ENCODE data around the gene ZNF232.
"Not testable (repeated sequence)": the region's sequence is repeated elsewhere in the genome, so short reads cannot be mapped to it uniquely, and the experiment has no call there.

The ZNF232 gene

DNA sequence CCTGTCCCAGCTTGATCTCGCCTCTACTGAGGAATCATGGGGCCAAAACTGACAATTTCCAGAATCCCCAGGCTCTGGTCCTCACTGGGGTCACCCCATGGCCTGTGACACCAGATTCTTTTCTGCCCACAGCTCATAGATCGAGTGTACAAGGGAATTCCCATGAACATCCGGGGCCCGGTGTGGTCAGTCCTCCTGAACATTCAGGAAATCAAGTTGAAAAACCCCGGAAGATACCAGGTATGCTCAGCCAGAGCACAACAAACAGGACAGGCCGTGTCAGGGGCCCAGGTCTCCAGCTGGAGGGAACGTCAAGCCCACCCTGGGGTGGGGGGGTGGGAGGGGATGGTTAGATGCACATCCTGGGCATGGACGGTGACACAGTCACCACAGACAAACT is 21.6 kb upstream of the ZNF232 start:
- TF ChIP-seq, protein P1, sequence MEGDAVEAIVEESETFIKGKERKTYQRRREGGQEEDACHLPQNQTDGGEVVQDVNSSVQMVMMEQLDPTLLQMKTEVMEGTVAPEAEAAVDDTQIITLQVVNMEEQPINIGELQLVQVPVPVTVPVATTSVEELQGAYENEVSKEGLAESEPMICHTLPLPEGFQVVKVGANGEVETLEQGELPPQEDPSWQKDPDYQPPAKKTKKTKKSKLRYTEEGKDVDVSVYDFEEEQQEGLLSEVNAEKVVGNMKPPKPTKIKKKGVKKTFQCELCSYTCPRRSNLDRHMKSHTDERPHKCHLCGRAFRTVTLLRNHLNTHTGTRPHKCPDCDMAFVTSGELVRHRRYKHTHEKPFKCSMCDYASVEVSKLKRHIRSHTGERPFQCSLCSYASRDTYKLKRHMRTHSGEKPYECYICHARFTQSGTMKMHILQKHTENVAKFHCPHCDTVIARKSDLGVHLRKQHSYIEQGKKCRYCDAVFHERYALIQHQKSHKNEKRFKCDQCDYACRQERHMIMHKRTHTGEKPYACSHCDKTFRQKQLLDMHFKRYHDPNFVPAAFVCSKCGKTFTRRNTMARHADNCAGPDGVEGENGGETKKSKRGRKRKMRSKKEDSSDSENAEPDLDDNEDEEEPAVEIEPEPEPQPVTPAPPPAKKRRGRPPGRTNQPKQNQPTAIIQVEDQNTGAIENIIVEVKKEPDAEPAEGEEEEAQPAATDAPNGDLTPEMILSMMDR (IDR thresholded peaks at IDR 0.05; ENCODE audit: extremely low read depth, missing control alignments) = no peak
- no peak for DNase-seq (ENCODE audit: low spot score)

DNA sequence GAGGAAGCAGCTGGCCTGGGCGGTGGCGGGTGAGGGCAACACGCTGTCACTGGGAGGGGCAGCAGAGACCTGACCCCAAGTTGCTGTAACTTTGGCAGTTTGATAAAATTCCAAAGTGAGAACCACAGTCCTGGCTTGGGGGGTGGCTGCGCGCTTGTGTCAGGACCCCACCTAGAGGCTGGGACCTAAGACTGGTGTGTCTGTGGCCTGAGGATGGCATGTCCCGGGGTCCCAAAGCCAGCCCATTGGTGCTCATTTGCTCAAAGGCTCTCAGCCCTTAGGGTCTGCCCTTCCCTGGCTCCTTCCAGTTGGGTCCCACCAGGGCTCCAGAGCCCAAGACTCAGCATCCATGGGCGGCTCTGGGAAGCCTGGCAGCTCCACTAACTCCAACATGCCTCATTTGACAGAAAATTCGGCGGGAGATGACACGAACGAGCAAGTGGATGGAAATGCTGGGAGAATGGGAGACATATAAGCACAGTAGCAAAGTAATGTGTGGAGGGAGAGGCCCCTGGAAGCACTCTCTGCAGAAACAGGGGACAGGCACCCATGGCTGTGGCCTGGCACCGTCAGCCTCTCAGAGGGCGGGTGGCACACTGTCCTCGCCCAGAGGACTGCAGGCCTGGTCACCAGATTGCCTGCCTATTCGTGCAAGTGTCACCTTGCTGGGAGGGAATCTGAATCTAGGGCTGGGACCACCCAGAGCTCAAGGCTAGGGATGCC is 21.0 kb upstream of the ZNF232 start:
- not testable (repeated sequence) for DNase-seq (ENCODE audit: low spot score)

DNA sequence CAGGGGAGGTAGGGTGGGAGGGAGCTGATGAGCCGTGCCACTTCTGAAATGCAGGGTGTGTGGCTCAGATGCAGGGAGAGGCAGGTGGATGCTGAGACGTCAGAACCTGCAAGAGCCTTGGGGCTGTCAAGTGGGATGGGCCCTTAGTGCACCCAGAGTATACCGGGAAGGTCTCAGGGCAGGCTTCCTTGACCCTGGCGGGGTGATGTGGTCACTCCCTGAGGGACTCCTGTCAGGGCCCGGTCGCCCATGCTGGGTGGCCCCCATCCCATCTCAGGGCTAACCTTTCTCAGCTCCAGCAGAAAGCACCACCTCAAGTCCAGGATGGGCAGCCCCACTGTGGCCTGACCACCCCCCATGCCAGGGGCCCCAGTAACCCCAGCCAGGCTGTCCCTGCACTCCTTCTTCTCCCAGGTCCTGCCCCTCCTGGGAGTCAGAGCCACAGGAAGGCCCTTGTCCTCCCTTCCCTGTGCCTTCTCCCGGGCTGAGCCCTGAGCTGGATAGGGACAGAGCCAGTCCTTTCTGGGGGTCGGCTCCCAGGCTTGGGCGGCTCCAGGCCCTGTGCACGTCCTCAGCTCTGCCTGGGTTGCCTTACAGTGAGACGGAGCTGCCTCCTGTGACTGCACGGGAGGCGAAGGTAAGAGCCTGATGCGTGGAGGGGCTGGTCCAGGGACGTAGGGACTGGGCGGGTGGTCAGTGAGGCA is 20.3 kb upstream of the ZNF232 start:
- not testable (repeated sequence) for DNase-seq (ENCODE audit: low spot score)

DNA sequence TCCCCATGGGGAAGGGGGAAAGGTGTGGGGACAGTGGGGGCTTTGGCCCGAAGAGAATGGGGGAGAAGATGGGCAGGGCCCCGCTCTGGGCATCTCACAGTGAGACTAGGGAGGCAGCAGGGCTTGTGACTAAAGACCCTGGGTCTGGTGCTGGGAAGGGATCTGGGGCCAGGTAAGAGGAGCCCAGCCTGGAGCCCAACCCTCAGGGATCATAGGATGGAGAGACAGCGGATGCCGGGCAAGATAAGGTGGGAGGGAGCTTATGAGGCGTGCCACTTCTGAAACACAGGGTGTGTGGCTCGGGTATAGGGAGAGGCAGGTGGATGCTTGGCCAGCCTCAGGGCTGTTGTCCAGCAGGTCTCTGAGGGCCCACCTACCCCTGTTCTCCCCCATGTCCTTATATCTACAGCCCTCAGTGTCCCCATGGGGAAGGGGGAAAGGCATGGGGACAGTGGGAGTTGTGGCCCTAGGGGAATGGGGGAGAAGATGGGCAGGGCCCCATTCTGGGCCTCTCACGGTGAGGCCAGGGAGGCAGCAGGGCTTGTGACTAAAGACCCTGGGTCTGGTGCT is 19.6 kb upstream of the ZNF232 start:
- no peak for DNase-seq (ENCODE audit: low spot score)
- TF ChIP-seq, protein P1 (IDR thresholded peaks at IDR 0.05; ENCODE audit: extremely low read depth, missing control alignments) = no peak

DNA sequence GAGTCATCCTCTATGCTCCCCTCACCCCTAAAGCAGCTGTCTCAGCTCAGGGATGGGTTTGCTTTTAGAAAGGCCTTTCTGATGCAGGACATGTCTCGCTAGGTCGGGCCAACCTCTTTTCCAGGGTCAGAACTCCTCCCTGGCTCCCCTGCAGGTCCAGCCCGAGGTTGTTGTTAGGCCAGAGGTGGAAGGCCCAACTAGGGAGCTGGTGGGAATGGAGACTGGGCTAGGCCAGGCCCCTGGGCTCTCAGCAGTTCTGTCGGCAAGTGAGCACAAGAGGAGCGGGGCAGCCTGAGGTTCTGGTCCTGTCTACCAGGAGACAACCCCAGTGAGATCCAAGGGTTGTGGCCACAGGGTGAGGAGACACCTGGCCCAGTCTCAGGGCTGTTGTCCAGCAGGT is 19.0 kb upstream of the ZNF232 start:
- not testable (repeated sequence) for DNase-seq (ENCODE audit: low spot score)

DNA sequence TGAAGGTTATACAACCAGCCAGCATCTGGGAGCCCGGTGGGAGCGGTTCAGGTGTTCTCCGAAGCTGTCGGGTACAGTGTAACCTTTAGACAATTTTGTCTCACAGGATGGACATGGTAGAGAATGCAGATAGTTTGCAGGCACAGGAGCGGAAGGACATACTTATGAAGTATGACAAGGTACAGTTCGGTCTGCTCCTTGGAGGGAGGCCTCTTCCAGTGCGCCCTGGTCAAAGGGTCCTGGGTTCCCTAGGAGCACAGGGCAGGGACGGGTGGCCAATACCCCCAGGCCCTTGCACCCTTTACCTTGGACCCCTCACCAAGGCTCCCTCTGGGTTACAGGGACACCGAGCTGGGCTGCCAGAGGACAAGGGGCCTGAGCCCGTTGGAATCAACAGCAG is 18.6 kb upstream of the ZNF232 start:
- not testable (repeated sequence) for DNase-seq (ENCODE audit: low spot score)

DNA sequence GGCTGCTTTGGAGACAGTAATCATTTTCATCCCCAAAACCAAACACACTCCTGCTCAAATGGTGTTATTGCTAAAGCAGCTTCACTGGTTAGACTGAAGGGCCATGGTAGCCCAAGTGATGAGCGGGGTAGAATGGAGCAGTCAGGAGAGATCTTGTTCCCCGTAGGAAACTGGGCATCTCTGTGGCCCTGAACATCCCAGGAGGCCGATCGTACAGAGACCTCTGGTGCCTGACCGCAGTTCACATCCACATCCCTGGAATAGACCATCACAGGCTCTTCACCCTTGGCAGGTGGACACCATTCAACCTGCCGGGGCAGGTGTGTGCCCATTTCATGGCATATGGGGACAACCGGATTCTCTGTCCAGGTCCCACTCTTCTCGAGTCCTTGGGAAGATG is 18.1 kb upstream of the ZNF232 start:
- not testable (repeated sequence) for DNase-seq (ENCODE audit: low spot score)

DNA sequence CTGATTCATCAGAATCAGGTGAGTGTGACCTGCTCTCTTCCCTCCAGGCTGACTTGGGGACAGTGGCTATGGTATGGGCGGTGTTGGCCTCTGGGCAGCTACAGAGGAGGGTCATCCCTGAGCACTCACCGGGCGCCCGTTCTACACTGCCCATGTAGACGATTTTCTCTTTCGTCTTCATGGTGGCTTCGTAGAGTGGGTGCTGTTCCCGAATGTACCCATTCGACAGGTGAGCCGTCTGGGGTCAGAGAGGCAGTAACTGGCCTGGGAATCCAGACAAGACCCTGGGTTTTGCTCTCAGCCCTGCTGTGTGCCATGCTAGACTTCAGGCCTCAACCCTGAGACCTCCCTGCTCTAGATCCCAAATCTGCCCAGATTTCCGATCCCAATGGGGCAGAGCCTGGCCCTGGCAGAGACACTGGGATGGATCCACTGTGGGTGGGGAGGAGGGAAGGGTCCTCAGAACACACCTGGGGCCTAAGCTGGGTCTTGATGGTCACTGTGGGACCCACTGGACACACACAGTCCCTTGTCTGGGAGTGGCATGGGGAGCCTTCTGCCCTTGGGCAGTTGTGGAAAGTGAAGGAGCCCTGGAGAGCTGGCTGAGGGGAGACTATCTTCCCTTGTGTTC is 17.3 kb upstream of the ZNF232 start:
- DNase-seq (ENCODE audit: low spot score) = no peak
- TF ChIP-seq, protein P1 (IDR thresholded peaks at IDR 0.05; ENCODE audit: extremely low read depth, missing control alignments) = no peak

DNA sequence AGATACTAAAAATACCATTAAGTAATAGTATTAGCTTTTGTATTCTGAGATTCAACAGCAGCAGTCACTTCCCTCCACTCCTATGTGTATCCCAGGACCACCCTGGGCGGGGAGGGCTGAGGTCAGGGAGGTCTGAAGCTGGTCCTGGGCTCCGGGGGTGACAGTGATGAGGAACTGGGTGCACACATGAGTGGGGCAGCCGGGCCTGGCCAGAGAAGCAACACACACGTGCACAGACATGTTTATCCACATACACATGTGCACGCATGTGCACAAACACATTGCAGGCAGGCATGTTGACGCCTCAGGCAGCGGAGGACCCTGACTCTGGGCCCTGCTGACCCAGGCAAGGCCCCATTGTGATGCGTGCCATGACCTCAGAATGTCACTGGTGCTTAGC is 16.7 kb upstream of the ZNF232 start:
- DNase-seq (ENCODE audit: low spot score) = not testable (repeated sequence)

DNA sequence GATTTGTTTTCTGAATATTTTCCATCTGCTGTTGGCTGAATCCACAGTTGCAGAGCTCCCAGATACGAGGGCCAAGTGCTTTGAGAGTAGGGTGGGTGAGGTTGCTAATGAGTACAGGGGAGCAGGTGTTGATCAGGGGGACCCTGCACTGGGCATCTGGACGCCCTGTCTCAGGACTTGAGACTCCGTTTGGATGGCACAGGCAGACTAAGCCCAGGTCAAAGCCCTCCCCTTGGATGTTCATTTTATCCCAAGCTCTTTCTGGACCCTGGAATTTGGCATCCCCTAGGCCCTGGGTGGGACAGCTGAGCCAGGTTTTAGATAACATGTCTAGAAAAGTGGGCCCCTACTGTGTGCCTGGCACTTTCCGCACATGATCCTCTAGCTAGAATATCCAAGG is 16.2 kb upstream of the ZNF232 start:
- TF ChIP-seq, protein P1 (IDR thresholded peaks at IDR 0.05; ENCODE audit: extremely low read depth, missing control alignments) = no peak
- no peak for DNase-seq (ENCODE audit: low spot score)
